NAMALWA (cell line): ENCODE results near the gene CALCOCO1.

Source experiments
- DNase-seq: peaks from one replicate; pipeline ENCODE4 v3.0.0-alpha.2; 2015; ENCODE audit warnings: low spot score

CALCOCO1 gene

GRCh38 chr12:53751336-53752191 lies 24.3 kb upstream of the CALCOCO1 start, which contains the start of gene CISTR:
Gene CISTR, minus strand, starts transcription at chr12:53751979.
- DNase-seq = peak; percentile 69

- peak; percentile 77 for DNase-seq
Observed at GRCh38 chr12:53750812-53751335, 23.6 kb upstream of the CALCOCO1 start.

- peak; percentile 74 for DNase-seq
Observed at GRCh38 chr12:53749986-53750811, 22.9 kb upstream of the CALCOCO1 start.

GRCh38 chr12:53748072-53748840 lies 21.0 kb upstream of the CALCOCO1 start:
- no peak for DNase-seq

GRCh38 chr12:53747095-53747494 lies 19.8 kb upstream of the CALCOCO1 start:
- no peak for DNase-seq

GRCh38 chr12:53746592-53747092 lies 19.4 kb upstream of the CALCOCO1 start:
- DNase-seq = peak; percentile 87

- no peak for DNase-seq
Observed at GRCh38 chr12:53744751-53745150, 17.5 kb upstream of the CALCOCO1 start.

GRCh38 chr12:53744130-53744441 lies 16.8 kb upstream of the CALCOCO1 start:
- no peak for DNase-seq

GRCh38 chr12:53743266-53744129 lies 16.2 kb upstream of the CALCOCO1 start:
- peak; percentile 82 for DNase-seq

GRCh38 chr12:53740130-53740491 lies 12.9 kb upstream of the CALCOCO1 start:
- no peak for DNase-seq

- DNase-seq = no peak
Observed at GRCh38 chr12:53739214-53740129, 12.2 kb upstream of the CALCOCO1 start.

GRCh38 chr12:53738406-53739213 lies 11.4 kb upstream of the CALCOCO1 start:
- peak; percentile 23 for DNase-seq

- no peak for DNase-seq
Observed at GRCh38 chr12:53737951-53738405, 10.7 kb upstream of the CALCOCO1 start.

- no peak for DNase-seq
Observed at GRCh38 chr12:53737093-53737808, 10.0 kb upstream of the CALCOCO1 start.

GRCh38 chr12:53736592-53736991 lies 9.3 kb upstream of the CALCOCO1 start:
- DNase-seq = no peak

GRCh38 chr12:53735556-53735955 lies 8.3 kb upstream of the CALCOCO1 start:
- DNase-seq = no peak

GRCh38 chr12:53734425-53734824 lies 7.2 kb upstream of the CALCOCO1 start:
- DNase-seq = no peak

- no peak for DNase-seq
Observed at GRCh38 chr12:53733807-53734200, 6.6 kb upstream of the CALCOCO1 start.
